NB4 (cell line): ENCODE measurements around the gene KRTAP26-1.

Experiments
- DNase-seq: peaks from one replicate; pipeline ENCODE4 v3.0.0; 2010; ENCODE audit warnings: low read depth
- H3K4me3 ChIP-seq: one replicate; pipeline ENCODE4 v1.5.1; 2011; ENCODE audit warnings: mild to moderate bottlenecking, low read depth, low read length, moderate library complexity
- CTCF ChIP-seq: IDR thresholded peaks from one replicate; pipeline ENCODE4 v1.5.1; 2012; ENCODE audit warnings: low read depth, low read length
- MAX ChIP-seq: IDR thresholded peaks from 2 replicates; pipeline ENCODE4 v1.6.1; 2011; ENCODE audit warnings: low read depth, low read length
- MYC ChIP-seq: IDR thresholded peaks from 2 replicates; pipeline ENCODE4 v1.6.1; 2011; ENCODE audit warnings: low read depth, low read length
- POLR2A ChIP-seq: IDR thresholded peaks from 2 replicates; pipeline ENCODE4 v1.6.1; 2011; ENCODE audit warnings: mild to moderate bottlenecking; ENCODE audit not compliant: insufficient read length; ENCODE audit errors: extremely low read depth

KRTAP26-1 gene

GRCh38 chr21:30333736-30334135 lies 13.6 kb upstream of the KRTAP26-1 start:
- no peak overlapping the region for H3K4me3 ChIP-seq
- TF ChIP-seq MAX (no peak), MYC (no peak), CTCF (no peak), POLR2A (no peak)
- no peak for DNase-seq

- DNase-seq = no peak
- no peak overlapping the region for H3K4me3 ChIP-seq
- TF ChIP-seq MAX = no peak
- TF ChIP-seq POLR2A = no peak
- no peak for TF ChIP-seq MYC
- no peak for TF ChIP-seq CTCF
Observed at GRCh38 chr21:30332681-30333080, 12.6 kb upstream of the KRTAP26-1 start.

- no peak for DNase-seq
- no peak overlapping the region for H3K4me3 ChIP-seq
- no peak for TF ChIP-seq CTCF
- TF ChIP-seq MAX = no peak
- TF ChIP-seq POLR2A = no peak
- no peak for TF ChIP-seq MYC
Observed at GRCh38 chr21:30329203-30329875, 9.2 kb upstream of the KRTAP26-1 start.

- DNase-seq = no peak
- no peak overlapping the region for H3K4me3 ChIP-seq
- TF ChIP-seq POLR2A = no peak
- TF ChIP-seq CTCF = no peak
- TF ChIP-seq MAX = no peak
- TF ChIP-seq MYC = no peak
Observed at GRCh38 chr21:30326390-30326789, 6.3 kb upstream of the KRTAP26-1 start.

GRCh38 chr21:30315701-30316100 lies 4.4 kb downstream of the KRTAP26-1 start:
- no peak for TF ChIP-seq CTCF
- no peak for TF ChIP-seq POLR2A
- no peak for TF ChIP-seq MAX
- TF ChIP-seq MYC = no peak
- no peak for DNase-seq
- H3K4me3 ChIP-seq = no peak overlapping the region

- DNase-seq = no peak
- no peak for TF ChIP-seq MAX
- TF ChIP-seq MYC = no peak
- TF ChIP-seq CTCF = no peak
Observed at GRCh38 chr21:30306884-30307283, 13.2 kb downstream of the KRTAP26-1 start.

More at GRCh38 chr21:30306884-30307283, 13.2 kb downstream of the KRTAP26-1 start:
- H3K4me3 ChIP-seq = no peak overlapping the region
